ENCODE data around the gene PZP. TPM values are rescaled to one million over a fixed set of nuclear protein-coding genes. Genes with fewer than 3 reads are reported as not detected.

Gene PZP
- total and polyA plus RNA-seq, 2 of the 13 experiments (the other 11 are each of a cell fraction or from before 2014, with no cell fraction given): 0.07 to 0.89 TPM

DNA sequence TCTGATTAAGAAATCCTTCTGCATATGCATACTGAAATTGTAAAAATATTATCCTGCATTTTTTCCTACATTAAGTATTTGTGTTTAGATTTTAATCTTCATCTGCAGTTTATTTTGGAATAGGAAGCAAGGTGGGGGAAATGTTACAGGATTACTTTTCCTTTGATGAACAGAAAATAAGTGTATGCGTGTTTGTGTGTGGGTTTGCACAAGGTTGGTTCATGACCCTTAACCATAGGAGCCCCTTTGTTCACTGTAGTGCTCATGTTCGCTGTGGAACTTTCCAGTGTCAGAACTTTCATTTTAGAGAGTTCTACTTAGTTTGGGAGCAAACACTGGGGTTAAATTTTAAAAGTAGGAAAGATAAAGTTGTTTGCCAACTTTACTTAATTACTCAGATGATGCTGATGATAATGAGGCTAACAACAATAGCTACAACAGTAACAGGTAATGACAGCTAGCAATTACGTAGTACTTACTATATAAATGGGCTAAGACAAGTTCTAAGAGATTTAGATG lies 86.0 kb downstream of the PZP start (continued):
- TF ChIP-seq, protein P1, sequence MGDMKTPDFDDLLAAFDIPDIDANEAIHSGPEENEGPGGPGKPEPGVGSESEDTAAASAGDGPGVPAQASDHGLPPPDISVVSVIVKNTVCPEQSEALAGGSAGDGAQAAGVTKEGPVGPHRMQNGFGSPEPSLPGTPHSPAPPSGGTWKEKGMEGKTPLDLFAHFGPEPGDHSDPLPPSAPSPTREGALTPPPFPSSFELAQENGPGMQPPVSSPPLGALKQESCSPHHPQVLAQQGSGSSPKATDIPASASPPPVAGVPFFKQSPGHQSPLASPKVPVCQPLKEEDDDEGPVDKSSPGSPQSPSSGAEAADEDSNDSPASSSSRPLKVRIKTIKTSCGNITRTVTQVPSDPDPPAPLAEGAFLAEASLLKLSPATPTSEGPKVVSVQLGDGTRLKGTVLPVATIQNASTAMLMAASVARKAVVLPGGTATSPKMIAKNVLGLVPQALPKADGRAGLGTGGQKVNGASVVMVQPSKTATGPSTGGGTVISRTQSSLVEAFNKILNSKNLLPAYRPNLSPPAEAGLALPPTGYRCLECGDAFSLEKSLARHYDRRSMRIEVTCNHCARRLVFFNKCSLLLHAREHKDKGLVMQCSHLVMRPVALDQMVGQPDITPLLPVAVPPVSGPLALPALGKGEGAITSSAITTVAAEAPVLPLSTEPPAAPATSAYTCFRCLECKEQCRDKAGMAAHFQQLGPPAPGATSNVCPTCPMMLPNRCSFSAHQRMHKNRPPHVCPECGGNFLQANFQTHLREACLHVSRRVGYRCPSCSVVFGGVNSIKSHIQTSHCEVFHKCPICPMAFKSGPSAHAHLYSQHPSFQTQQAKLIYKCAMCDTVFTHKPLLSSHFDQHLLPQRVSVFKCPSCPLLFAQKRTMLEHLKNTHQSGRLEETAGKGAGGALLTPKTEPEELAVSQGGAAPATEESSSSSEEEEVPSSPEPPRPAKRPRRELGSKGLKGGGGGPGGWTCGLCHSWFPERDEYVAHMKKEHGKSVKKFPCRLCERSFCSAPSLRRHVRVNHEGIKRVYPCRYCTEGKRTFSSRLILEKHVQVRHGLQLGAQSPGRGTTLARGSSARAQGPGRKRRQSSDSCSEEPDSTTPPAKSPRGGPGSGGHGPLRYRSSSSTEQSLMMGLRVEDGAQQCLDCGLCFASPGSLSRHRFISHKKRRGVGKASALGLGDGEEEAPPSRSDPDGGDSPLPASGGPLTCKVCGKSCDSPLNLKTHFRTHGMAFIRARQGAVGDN (CRISPR knock-in tag; IDR thresholded peaks at IDR 0.05): no peak
- TF ChIP-seq SAP130 (CRISPR knock-in tag; IDR thresholded peaks at IDR 0.05; ENCODE audit: low read depth) (peak; percentile 80), ZNF343 (CRISPR knock-in tag; IDR thresholded peaks at IDR 0.05) (no peak), ZNF547 (CRISPR knock-in tag; IDR thresholded peaks at IDR 0.05) (no peak), ATAD3A (CRISPR knock-in tag; IDR thresholded peaks at IDR 0.05) (no peak), ETV5 (CRISPR knock-in tag; IDR thresholded peaks at IDR 0.05; ENCODE audit: borderline replicate concordance) (peak; percentile 88), TCF7 (IDR thresholded peaks at IDR 0.05; ENCODE audit: low read depth) (peak; percentile 99), ZNF549 (CRISPR knock-in tag; IDR thresholded peaks at IDR 0.05) (no peak), ZNF790 (CRISPR knock-in tag; IDR thresholded peaks at IDR 0.05; ENCODE audit: borderline replicate concordance) (no peak), DMAP1 (CRISPR knock-in tag; IDR thresholded peaks at IDR 0.05) (no peak), ZNF879 (CRISPR knock-in tag; IDR thresholded peaks at IDR 0.05) (no peak)
- TF ChIP-seq, protein P2, sequence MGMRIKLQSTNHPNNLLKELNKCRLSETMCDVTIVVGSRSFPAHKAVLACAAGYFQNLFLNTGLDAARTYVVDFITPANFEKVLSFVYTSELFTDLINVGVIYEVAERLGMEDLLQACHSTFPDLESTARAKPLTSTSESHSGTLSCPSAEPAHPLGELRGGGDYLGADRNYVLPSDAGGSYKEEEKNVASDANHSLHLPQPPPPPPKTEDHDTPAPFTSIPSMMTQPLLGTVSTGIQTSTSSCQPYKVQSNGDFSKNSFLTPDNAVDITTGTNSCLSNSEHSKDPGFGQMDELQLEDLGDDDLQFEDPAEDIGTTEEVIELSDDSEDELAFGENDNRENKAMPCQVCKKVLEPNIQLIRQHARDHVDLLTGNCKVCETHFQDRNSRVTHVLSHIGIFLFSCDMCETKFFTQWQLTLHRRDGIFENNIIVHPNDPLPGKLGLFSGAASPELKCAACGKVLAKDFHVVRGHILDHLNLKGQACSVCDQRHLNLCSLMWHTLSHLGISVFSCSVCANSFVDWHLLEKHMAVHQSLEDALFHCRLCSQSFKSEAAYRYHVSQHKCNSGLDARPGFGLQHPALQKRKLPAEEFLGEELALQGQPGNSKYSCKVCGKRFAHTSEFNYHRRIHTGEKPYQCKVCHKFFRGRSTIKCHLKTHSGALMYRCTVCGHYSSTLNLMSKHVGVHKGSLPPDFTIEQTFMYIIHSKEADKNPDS (CRISPR knock-in tag; IDR thresholded peaks at IDR 0.05): peak; percentile 22; the same call in 1 of the 2 replicates
- TF ChIP-seq, protein P3, sequence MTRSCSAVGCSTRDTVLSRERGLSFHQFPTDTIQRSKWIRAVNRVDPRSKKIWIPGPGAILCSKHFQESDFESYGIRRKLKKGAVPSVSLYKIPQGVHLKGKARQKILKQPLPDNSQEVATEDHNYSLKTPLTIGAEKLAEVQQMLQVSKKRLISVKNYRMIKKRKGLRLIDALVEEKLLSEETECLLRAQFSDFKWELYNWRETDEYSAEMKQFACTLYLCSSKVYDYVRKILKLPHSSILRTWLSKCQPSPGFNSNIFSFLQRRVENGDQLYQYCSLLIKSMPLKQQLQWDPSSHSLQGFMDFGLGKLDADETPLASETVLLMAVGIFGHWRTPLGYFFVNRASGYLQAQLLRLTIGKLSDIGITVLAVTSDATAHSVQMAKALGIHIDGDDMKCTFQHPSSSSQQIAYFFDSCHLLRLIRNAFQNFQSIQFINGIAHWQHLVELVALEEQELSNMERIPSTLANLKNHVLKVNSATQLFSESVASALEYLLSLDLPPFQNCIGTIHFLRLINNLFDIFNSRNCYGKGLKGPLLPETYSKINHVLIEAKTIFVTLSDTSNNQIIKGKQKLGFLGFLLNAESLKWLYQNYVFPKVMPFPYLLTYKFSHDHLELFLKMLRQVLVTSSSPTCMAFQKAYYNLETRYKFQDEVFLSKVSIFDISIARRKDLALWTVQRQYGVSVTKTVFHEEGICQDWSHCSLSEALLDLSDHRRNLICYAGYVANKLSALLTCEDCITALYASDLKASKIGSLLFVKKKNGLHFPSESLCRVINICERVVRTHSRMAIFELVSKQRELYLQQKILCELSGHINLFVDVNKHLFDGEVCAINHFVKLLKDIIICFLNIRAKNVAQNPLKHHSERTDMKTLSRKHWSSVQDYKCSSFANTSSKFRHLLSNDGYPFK (CRISPR knock-in tag; IDR thresholded peaks at IDR 0.05; ENCODE audit: borderline replicate concordance): no peak
- TF ChIP-seq, protein P4, sequence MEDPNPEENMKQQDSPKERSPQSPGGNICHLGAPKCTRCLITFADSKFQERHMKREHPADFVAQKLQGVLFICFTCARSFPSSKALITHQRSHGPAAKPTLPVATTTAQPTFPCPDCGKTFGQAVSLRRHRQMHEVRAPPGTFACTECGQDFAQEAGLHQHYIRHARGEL (CRISPR knock-in tag; IDR thresholded peaks at IDR 0.05): no peak
- TF ChIP-seq, protein P5, sequence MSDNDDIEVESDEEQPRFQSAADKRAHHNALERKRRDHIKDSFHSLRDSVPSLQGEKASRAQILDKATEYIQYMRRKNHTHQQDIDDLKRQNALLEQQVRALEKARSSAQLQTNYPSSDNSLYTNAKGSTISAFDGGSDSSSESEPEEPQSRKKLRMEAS (IDR thresholded peaks at IDR 0.05): peak; percentile 53; the same call in 1 of the 2 replicates
- TF ChIP-seq, protein P6, sequence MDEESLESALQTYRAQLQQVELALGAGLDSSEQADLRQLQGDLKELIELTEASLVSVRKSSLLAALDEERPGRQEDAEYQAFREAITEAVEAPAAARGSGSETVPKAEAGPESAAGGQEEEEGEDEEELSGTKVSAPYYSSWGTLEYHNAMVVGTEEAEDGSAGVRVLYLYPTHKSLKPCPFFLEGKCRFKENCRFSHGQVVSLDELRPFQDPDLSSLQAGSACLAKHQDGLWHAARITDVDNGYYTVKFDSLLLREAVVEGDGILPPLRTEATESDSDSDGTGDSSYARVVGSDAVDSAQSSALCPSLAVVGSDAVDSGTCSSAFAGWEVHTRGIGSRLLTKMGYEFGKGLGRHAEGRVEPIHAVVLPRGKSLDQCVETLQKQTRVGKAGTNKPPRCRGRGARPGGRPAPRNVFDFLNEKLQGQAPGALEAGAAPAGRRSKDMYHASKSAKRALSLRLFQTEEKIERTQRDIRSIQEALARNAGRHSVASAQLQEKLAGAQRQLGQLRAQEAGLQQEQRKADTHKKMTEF (CRISPR knock-in tag; IDR thresholded peaks at IDR 0.05): peak; percentile 96
- TF ChIP-seq, protein P7, sequence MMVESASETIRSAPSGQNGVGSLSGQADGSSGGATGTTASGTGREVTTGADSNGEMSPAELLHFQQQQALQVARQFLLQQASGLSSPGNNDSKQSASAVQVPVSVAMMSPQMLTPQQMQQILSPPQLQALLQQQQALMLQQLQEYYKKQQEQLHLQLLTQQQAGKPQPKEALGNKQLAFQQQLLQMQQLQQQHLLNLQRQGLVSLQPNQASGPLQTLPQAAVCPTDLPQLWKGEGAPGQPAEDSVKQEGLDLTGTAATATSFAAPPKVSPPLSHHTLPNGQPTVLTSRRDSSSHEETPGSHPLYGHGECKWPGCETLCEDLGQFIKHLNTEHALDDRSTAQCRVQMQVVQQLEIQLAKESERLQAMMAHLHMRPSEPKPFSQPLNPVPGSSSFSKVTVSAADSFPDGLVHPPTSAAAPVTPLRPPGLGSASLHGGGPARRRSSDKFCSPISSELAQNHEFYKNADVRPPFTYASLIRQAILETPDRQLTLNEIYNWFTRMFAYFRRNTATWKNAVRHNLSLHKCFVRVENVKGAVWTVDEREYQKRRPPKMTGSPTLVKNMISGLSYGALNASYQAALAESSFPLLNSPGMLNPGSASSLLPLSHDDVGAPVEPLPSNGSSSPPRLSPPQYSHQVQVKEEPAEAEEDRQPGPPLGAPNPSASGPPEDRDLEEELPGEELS (CRISPR knock-in tag; IDR thresholded peaks at IDR 0.05): peak; percentile 98
